GM18907 (cell line): ENCODE results near the gene PCED1A.

Source experiments
- ATAC-seq: cut with Tn5 transposase; IDR thresholded peaks from one replicate; pipeline ENCODE4 v1.9.1; 2021; ENCODE audit warnings: mild to moderate bottlenecking, moderate library complexity; ENCODE audit not compliant: unreplicated experiment

The PCED1A gene

GRCh38 chr20:2807019-2807418 is 33.4 kb downstream of the PCED1A start:
- no peak for ATAC-seq

DNA sequence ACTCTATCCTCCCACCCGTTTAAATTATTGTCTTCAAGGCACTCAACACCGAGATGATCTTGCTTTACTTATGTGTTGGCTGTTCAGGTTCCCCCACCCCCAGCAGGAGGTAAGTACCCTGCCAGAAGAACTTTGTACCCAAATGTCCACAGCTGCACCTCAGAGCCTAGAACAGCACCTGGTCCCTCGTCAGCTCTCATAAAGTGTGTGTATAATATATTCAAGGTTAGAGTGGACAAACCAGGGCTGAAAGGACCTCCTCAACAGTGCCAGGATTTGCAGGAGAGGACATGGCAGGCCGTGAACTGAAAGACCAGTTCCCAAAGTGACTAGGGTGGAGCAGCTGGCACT is 34.1 kb downstream of the PCED1A start:
- ATAC-seq: no peak

DNA sequence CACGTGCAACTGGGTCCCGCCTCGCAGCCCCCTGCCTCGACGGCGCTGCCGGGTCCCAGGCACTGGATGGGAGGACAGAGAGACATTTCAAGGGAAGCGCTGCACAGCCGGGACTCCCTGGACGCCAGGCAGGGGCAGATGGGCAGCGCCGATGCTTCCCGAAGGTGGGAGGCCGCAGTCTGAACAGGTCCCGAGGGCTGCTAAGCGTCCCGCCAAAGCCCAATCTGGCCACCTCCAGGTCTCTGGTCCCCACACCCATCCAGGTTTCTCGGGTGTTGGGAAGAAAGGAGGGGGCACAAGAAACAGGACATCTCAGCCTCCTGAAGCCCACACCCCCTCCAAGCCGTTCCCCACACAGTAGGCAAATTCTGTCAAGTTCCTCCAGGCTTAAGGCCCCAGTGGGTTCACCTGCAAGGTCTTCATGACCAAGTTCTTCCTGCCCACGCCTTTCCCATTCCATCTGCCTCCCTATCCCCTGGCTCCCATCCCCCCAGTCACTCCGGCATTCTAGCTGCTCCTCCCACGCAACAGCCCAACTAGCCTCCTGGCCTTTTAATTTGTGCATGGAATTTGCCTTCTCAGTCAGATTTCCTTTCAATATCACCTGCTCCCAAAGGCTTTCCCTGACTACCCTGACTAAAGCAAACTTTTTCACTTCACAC is 34.6 kb downstream of the PCED1A start:
- no peak for ATAC-seq

GRCh38 chr20:2804852-2805688 is 35.4 kb downstream of the PCED1A start:
- ATAC-seq: no peak

DNA sequence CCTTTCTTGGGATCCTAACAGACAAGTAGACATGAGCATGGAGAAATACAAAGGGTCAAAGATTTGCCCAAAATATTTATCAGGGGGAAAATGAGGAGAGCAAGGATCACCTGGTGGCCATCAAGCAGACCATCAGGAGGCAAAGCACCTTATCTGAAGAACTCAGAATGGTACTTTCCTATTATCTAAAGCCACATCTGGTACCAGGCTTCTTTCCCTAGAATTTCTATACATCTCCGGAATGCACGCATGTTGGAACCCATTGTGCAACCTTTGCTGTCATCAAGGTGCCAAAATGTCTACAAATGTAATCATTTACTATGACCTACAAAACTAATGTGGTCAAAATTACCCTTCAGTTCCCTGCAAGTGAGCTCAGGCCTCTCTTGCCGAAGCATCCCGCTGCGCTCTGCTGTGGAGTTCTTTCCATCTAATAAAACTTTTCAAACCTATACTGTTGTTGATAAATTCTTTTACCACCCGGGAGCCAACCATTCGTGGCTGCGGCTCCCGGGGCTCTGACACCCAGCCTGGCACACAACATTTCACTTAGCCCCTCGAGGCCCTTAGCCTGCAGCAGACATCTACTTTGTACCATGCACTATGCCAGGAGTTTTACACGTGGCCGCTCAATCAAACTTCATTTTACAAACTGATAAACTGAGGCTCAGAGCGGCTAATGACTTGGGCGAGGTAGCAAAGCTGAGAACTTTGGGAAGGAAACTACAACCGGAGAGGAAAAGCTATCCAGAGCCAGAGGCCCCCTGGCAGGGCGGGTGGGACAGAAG is 36.2 kb downstream of the PCED1A start:
- no peak for ATAC-seq

- no peak for ATAC-seq
Measured at GRCh38 chr20:2801286-2801728, 39.1 kb downstream of the PCED1A start.

DNA sequence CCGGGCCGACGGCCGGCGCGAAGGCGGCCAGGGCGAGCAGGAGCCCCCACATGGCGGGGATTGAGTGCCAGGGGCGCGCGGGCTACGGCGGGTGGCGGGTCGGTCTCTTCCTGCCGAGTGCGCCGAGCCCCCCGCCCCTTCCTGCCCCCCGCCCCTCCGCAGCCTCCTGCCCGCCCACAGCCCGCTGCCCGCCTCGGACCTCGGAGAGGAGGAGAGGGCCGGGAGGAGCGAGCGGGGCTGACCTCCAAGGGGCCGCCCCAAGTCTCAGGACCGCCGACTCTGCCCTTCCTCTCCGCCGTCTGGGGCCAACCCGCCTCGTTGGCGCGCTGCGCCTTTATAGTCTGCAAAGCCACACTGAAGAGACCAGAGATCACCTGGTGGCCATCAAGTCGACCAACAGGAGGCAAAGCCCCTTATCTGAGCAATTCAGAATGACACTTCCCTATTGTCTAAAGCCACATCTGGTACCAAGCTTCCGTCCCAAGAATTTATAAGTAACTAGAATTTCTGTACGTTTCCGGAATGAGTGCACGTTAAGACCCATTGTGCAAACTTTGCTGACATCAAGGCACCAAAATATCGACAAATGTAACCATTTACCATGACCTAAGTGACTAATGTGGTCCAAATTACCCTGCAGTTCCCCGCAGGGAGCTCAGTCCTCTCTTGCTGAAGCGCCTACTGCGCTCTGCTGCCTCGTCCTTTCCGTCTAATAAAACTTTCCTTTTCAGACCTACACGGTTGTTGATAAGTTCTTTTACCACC is 39.8 kb downstream of the PCED1A start, which contains the start of gene CPXM1:
CPXM1 (minus strand) TSS at position 107 of the 765 bp plus-strand sequence; CDS start at position 52, 55 bp downstream.
- ATAC-seq: peak; percentile 65

GRCh38 chr20:2799688-2800520 is 40.6 kb downstream of the PCED1A start:
- ATAC-seq: peak; percentile 22

DNA sequence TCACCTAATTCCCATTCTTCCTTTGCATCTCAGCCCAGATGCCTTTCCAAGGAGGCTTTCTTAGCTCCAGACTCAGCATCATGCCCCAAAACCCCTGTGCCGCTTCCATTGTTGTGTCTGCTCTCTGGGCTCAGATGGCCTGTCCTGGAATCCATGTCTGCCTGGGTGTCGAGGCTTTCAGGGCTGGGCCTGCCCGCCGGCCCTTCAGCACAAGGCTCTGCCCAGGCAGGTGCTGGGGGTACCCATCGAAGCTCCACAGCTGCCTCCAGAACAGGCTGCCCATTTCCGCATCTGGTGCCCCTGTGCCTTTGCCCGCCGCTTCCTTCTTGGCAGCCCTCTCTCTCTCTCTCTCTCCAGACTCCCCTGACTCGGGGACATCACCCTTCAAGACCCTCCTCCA is 41.2 kb downstream of the PCED1A start:
- no peak for ATAC-seq

- ATAC-seq: no peak
Measured at GRCh38 chr20:2798814-2799213, 41.6 kb downstream of the PCED1A start.

GRCh38 chr20:2798095-2798805 is 42.2 kb downstream of the PCED1A start:
- ATAC-seq: no peak

- ATAC-seq: no peak
Measured at GRCh38 chr20:2797136-2797983, 43.1 kb downstream of the PCED1A start.

DNA sequence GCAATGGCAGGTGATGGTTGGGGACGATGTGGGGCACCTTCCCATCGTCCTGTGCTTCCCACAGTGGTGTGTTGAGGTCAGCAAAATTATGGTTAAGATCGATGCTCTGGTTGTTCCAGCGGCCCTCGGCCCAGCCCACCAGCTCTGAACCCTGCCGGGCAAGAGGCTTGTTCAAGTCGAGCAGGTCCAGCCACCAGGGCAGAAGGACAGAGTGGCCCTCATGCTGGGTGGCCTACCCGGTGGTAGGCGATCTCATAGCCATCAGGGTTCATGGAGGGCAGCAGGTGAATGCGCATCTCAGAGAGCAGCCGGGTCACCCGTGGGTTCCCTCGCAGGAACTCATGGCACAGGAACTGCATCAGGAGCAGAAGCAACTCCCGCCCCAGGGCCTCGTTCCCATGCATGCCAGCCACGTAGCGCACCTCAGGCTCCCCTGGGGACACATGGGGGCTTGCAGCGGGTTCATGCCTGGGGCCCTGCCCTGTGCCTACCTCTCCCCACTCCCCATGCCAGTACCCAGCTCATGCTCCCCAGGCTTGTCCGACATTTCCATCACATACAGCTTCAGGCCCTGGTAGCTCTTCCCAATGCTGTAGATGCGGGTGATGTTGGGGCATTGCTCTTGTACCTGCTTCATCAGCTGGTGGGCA is 44.3 kb downstream of the PCED1A start:
- no peak for ATAC-seq

GRCh38 chr20:2795451-2795850 is 45.0 kb downstream of the PCED1A start:
- ATAC-seq: no peak

GRCh38 chr20:2794866-2795447 is 45.5 kb downstream of the PCED1A start:
- ATAC-seq: no peak

GRCh38 chr20:2794202-2794748 is 46.2 kb downstream of the PCED1A start:
- ATAC-seq: no peak

DNA sequence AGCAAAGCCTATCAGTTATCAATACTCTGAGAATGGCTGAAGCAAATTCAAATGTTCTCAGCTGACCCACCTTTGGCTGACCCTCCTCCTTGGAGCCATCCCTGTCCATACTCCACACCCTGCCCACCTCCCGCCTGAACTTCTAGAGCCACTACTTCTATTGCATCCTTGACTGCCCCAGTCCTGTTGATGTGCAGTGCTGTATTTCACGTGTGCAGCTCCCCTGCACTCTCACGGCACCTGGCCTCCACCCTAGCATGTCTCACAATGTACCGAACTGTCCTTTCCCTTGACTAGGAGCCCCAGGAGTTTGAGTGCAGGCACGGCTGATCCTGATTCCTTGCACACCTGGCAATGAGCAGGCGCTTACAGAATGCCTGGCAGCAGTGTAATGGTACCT is 47.0 kb downstream of the PCED1A start:
- ATAC-seq: no peak
